ENCODE results near the gene RPA1.

DNA sequence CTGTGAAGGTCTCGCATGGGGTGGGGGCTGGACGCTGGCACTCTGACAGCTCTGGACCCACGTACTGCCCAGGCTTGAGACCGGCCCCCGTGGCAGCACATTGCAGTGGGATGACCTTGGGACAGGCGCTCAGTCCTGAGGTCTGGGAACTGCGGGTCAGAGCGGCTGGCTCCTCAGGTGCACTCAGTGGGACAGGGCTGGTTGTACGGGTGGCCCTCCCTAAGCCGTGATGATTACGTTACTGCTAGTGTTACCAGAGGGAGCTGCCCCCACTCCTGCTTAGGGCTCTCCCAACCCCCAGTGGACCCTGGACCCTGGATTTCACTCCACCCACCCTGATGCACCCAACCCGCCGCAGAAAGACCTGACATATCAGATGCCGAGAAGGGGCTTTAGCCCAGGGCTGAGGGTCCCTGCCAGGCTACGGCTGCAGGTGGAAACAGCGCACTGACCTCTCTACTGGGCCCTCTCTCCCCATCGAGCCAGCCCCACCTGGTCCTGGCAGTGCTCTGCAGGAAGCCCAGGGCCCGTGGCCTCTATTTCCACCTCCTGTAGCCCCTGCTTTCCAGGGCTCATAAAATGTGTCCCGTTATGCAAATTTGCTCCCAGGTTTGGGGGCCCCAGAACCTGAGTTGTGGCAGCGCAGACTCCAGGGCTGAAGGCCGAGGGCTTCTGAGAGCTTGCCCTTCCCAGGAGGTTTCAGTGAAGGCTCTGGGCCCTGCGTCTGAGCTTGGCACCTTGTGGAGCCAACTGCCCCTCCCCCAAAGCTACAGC is 118.1 kb downstream of the RPA1 start:
- TF ChIP-seq CTCF (conservative IDR thresholded peaks at IDR 0.05) (no peak), EZH2 (IDR thresholded peaks at IDR 0.05; ENCODE audit: low read depth) (no peak)

Measured in PC-9 (cell line).